NCI-H345 (cell line): Measurements from ENCODE around the gene FOXP1.
A peak's percentile ranks its signal among the peaks of the same experiment; 100 is the strongest.

ENCODE experiments used
- DNase-seq: peaks from one replicate; lab custom pipeline; 2025; lab: John Stamatoyannopoulos, UW

The FOXP1 gene

GRCh38 chr3:71208211-71209095 lies 375.1 kb downstream of the FOXP1 start:
- DNase-seq: peak; percentile 84

- no peak for DNase-seq
Observed at GRCh38 chr3:71207632-71208031, 375.9 kb downstream of the FOXP1 start.

DNA sequence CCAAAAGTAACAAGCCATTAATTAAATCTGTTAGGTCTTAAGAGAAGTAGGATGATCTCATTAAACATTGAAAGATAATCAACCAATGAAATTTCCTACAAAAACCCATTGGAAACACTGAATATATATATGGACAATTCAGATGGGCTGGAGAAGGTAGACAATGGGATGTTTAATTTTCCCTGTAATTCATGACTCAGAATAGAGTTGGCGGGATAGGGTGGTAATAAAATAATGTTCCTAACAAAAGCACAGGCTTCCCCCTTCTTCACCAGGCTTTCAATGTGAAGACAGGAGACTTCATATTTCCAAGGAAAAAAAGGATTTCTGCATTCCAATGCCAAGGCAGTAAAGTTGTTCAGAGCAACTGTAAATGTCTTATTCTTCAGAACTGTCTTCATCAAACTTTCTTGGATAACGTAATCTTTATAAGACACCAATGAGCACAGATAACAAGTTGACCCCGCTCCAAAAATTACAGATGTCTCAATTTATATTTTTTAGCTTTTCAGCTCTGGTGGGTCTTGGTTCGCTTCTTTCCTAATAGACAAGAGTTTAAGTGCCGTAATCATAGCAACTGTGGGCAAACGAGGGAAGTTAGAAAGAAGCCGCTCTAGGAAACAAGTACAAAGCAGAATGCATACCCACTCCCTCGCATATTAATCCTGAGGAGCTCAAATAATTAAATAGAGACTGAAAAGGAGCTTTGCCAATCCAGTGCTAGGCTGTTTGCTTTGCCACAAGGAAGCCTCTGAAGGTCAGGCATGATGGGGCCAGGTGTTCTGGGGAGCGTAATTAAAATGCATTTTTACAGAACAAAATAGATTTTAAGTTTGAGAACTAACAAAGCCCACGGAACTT lies 377.0 kb downstream of the FOXP1 start:
- DNase-seq: no peak

DNA sequence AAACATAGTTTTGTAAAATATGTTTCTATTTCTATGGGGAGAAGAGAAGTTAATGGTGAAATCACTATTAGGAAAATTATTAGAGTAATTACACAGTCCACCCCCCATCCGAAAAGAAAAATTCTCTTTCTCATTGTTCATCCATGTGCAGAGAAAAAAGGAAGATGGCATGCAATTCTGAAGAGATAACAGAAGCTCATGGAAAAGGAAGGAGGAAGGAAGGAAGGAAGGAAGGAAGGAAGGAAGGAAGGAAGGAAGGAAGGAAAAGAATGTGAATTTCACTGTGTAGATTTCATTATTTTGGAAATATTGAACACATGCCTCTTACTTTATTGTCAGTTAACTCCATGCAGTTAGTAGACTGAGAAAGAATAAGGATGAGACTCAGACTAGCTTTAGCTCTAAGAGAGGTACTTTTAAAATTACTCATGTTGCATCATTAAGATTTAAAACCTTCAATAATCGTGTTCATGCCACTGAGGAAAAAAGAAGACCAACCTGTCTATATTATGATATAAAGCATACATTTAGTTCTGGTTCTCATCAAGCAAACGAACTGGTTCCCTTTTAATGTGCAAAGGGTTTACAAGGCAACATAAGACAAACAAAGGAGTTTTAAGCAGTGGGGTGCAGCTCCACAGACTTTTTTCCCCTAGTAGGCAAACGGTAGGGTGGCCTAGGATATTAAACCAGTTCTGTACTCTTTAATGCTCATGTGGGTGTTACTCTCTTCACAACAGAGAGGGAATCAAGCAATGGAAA lies 379.6 kb downstream of the FOXP1 start:
- DNase-seq: no peak

- DNase-seq: no peak
Observed at GRCh38 chr3:71202848-71203533, 380.5 kb downstream of the FOXP1 start.

DNA sequence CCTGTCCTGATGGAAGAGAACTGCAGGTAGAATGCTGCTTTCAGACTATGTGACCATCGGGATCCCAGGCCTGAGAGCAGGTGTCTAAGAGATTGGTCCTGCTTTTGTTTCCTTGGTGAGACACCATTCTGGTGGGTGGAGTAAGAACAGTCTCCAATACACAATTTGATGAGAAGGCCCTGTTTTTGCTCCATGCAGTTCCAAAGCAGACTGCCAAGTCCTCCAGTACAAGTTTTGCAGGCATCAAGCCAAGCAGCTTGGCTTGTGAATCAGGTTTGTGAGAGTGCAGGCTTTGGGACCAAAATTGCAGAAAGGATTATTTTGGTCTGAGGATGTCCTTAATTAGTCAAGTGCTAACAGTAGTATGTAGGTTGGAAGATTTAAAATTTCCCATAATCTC lies 381.6 kb downstream of the FOXP1 start:
- DNase-seq: no peak

- no peak for DNase-seq
Observed at GRCh38 chr3:71197841-71198565, 385.5 kb downstream of the FOXP1 start.

GRCh38 chr3:71195492-71195891 lies 388.0 kb downstream of the FOXP1 start:
- no peak for DNase-seq

- no peak for DNase-seq
Observed at GRCh38 chr3:71194785-71195184, 388.7 kb downstream of the FOXP1 start.

- DNase-seq: no peak
Observed at GRCh38 chr3:71191031-71191482, 392.5 kb downstream of the FOXP1 start.

GRCh38 chr3:71189480-71189879 lies 394.0 kb downstream of the FOXP1 start:
- no peak for DNase-seq

- DNase-seq: no peak
Observed at GRCh38 chr3:71187715-71188114, 395.8 kb downstream of the FOXP1 start.

- no peak for DNase-seq
Observed at GRCh38 chr3:71186801-71187200, 396.7 kb downstream of the FOXP1 start.

DNA sequence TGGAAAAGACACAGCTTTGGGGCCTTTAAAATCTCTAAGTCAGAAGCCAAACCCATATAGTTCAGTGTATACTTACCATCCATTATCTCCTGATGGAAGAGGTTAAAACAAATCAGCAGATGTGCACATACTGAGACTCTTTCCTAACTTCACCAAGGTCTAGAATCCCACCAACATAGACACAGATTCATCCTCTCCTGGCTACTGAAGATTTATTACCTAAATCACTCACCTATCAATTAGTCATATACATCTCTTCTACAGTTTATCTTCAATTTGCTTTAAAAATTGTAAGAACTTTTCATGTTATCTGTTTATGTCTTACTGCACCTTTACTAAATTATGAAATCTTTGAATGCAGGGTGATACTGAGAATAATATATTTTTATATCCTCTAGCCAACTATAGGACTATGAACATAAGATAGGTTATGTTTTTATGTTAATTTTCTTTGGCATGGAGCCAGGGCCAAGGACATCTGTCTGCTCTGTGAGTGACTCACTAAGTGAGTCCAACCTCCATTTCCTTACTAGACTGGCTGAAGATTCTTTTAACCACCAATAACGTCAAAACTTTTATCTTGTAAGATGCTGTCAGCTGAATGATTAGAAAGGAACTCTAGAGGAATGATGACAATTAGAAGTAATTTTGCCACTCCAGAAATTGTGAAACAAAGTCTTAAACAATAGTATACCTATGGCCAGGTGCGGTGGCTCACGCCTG lies 397.6 kb downstream of the FOXP1 start:
- DNase-seq: no peak

DNA sequence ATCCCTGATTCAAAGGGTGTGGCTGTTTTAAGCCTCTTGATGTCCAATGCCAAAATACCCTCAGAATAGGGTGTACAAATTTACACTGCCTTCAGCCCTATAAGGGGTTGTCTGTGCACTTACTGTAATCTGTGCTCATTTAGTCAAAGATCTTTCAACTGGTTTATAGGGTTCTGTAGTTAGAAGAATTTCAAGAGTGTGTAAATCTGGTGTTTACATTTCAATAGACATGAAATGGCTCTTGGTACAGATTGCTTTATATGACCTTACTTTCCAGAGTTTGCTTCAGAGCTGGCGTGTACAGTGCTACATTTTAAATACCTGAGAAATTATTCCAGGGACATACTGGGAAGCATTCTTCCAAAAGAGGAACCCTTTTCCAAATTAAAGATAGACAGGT lies 399.3 kb downstream of the FOXP1 start:
- DNase-seq: no peak

- DNase-seq: no peak
Observed at GRCh38 chr3:71183549-71183948, 400.0 kb downstream of the FOXP1 start.

DNA sequence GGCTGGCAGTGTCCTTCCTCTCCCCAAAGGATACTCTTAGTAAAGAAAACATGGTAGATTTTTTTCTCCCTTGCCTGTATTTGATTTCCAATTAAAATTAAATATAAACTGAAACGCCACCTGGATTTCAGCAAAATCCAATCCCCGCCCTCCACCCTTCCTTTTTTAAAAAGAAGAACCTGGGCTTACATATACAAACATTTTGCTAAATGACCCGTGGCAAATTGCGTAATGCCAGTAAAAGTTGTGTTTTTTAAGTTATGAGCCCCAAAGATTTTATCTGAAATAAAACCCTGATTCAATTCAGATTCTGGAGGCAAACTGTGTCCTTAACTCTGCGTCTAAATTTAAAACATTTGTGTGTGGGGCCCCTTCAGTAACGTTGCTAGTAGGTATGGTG lies 403.0 kb downstream of the FOXP1 start:
- no peak for DNase-seq

DNA sequence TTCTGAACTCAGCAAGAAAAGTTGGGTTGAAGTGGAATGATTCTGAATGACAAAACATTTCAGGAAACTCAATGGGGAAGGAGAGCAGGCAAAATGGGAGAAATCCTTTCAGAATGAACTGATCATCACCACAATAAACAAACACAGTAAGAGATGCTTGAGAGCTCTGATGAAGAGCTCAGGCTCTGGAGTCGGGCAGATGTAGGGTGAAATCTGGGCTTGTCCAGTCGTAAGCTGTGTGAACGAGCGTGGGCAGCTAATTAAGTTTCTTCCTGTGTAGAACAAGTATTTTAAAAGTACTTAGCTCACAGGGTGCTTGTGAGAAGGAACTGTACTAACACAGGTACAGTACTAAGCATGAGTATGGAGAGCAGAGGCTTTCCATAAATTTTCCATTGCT lies 406.2 kb downstream of the FOXP1 start:
- DNase-seq: no peak

GRCh38 chr3:71176366-71176765 lies 407.2 kb downstream of the FOXP1 start:
- DNase-seq: no peak

DNA sequence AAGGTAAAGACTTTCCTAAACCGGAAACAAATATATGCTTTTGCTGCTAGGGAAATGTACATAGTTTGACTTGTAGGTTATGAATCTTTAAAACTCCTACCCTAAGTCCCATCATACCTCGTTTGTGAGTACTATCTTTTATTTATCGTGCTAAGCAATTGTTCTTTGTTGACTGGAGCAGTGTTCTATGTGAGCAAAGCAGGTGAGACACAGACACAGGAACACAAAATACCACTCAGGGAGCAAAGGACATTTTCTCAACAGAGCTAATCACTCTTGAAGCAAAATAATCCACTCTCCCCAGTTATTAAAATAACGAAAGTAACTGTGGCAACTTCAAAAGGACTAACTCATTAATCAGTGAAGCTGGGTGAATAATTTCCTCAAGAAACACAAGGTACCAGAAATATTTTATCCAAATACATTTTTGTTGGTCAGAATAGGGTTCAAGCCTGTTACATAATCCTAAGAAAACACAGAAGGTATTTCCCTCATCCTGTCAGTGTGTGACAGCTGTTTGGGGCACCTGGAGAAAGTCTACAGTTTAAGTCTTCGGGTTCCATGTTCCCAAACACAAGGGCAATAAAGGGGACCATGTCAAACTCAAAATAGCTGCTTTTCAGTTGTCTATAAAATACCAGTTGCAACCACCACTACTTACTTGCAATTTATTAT lies 407.7 kb downstream of the FOXP1 start:
- DNase-seq: no peak
